HEK293 (cell line): Measurements from ENCODE around the gene S100A3.

Experiments
- CTCF ChIA-PET: fragments of 350-600 bp; formaldehyde crosslinking; extraction: SDS; loops from one replicate; lab custom pipeline; 2021; ENCODE audit warnings: antibody characterized with exemption; lab: Yijun Ruan, JAX
- POLR2A ChIA-PET: fragments of 300-600 bp; formaldehyde crosslinking; extraction: SDS; loops from one replicate; lab custom pipeline; 2020; ENCODE audit warnings: antibody characterized with exemption, inconsistent platforms; lab: Yijun Ruan, JAX
- H3K27ac ChIP-seq: fragments of 200-500 bp; sonication (Bioruptor generic); 2 replicates; pipeline ENCODE4 v1.5.1; 2014; ENCODE audit warnings: low read depth, low read length, control low read depth, inconsistent platforms; ENCODE audit errors: extremely low read depth
- H3K36me3 ChIP-seq, 2 experiments: fragments of 200-500 bp in 1 of 2; sonication (Bioruptor generic) in 1 of 2; 1 replicate in 1 of 2; 2 replicates in 1 of 2; pipeline ENCODE4 v1.5.1; 2014 to 2017; ENCODE audit warnings: inconsistent platforms in 2 of 2, low read length in 2 of 2; ENCODE audit not compliant: control insufficient read depth in 2 of 2, insufficient read depth in 1 of 2
- H3K4me1 ChIP-seq: fragments of 200-500 bp; sonication (Bioruptor generic); 2 replicates; pipeline ENCODE4 v1.5.1; 2014; ENCODE audit warnings: mild to moderate bottlenecking, low read length, inconsistent platforms; ENCODE audit not compliant: control insufficient read depth, insufficient read depth
- H3K4me3 ChIP-seq: 2 replicates; pipeline ENCODE4 v1.5.1; 2011; ENCODE audit warnings: low read depth, mild to moderate bottlenecking, control low read depth, low read length, moderate library complexity
- H3K9me3 ChIP-seq: fragments of 200-500 bp; sonication (Bioruptor generic); 2 replicates; pipeline ENCODE4 v1.5.1; 2014; ENCODE audit warnings: low read depth, low read length, inconsistent platforms; ENCODE audit not compliant: control insufficient read depth, insufficient read depth
- GLI2 ChIP-seq: fragments of 450-650 bp; formaldehyde crosslinking; IDR thresholded peaks from 2 replicates; pipeline ENCODE4; 2017; ENCODE audit warnings: missing biosample characterization, missing genetic modification characterization, low read depth, borderline replicate concordance
- GLI4 ChIP-seq: fragments of 450-650 bp; formaldehyde crosslinking; IDR thresholded peaks from 2 replicates; pipeline ENCODE4 v1.5.1; 2016; ENCODE audit warnings: missing biosample characterization, missing genetic modification characterization
- HOXA7 ChIP-seq: sonication (generic); formaldehyde crosslinking; IDR thresholded peaks from 2 replicates; pipeline ENCODE4 v1.8.1; 2022; ENCODE audit warnings: missing genetic modification reagents, borderline replicate concordance
- HOXD13 ChIP-seq: sonication (generic); formaldehyde crosslinking; IDR thresholded peaks from 2 replicates; pipeline ENCODE4 v1.8.0; 2022; ENCODE audit warnings: missing genetic modification reagents, borderline replicate concordance
- KLF10 ChIP-seq: fragments of 450-650 bp; IDR thresholded peaks from 2 replicates; pipeline ENCODE4 v1.5.1; 2018; ENCODE audit warnings: missing biosample characterization, mild to moderate bottlenecking, missing genetic modification characterization
- OSR2 ChIP-seq: fragments of 450-650 bp; formaldehyde crosslinking; IDR thresholded peaks from 2 replicates; pipeline ENCODE4 v1.5.1; 2016; ENCODE audit warnings: missing biosample characterization, missing genetic modification characterization
- SETDB1 ChIP-seq: IDR thresholded peaks from one replicate; pipeline ENCODE4 v1.6.1; 2017; ENCODE audit warnings: mild to moderate bottlenecking, low read length, moderate library complexity, mixed read lengths; ENCODE audit not compliant: insufficient read length
- ZBTB17 ChIP-seq: fragments of 450-650 bp; formaldehyde crosslinking; IDR thresholded peaks from 2 replicates; pipeline ENCODE4 v1.5.1; 2016; ENCODE audit warnings: missing biosample characterization, missing genetic modification characterization
- ZBTB21 ChIP-seq: fragments of 450-650 bp; formaldehyde crosslinking; IDR thresholded peaks from 2 replicates; pipeline ENCODE4 v1.5.1; 2017; ENCODE audit warnings: missing biosample characterization, missing genetic modification characterization
- ZBTB7A ChIP-seq: fragments of 450-650 bp; formaldehyde crosslinking; IDR thresholded peaks from 2 replicates; pipeline ENCODE4 v1.5.1; 2016; ENCODE audit warnings: low read depth, missing biosample characterization, missing genetic modification characterization
- ZNF169 ChIP-seq: fragments of 450-650 bp; formaldehyde crosslinking; IDR thresholded peaks from 2 replicates; pipeline ENCODE4 v1.5.1; 2016; ENCODE audit warnings: missing biosample characterization, missing genetic modification characterization
- ZNF221 ChIP-seq: fragments of 450-650 bp; formaldehyde crosslinking; IDR thresholded peaks from 2 replicates; pipeline ENCODE4 v1.5.1; 2017; ENCODE audit warnings: missing biosample characterization, missing genetic modification characterization, borderline replicate concordance
- ZNF335 ChIP-seq: fragments of 450-650 bp; formaldehyde crosslinking; conservative IDR thresholded peaks from 2 replicates; pipeline ENCODE4 v1.5.1; 2016; ENCODE audit warnings: missing biosample characterization, missing genetic modification characterization
- ZNF341 ChIP-seq: fragments of 450-650 bp; formaldehyde crosslinking; IDR thresholded peaks from 2 replicates; pipeline ENCODE4; 2016; ENCODE audit warnings: low read depth, missing biosample characterization, missing genetic modification characterization
- ZNF404 ChIP-seq: fragments of 450-650 bp; formaldehyde crosslinking; IDR thresholded peaks from 2 replicates; pipeline ENCODE4 v1.5.1; 2017; ENCODE audit warnings: missing biosample characterization, missing genetic modification characterization
- ZNF416 ChIP-seq: fragments of 450-650 bp; formaldehyde crosslinking; IDR thresholded peaks from 2 replicates; pipeline ENCODE4 v1.5.1; 2016; ENCODE audit warnings: missing biosample characterization, missing genetic modification characterization
- ZNF544 ChIP-seq: fragments of 450-650 bp; formaldehyde crosslinking; IDR thresholded peaks from 2 replicates; pipeline ENCODE4 v1.5.0; 2017; ENCODE audit warnings: missing biosample characterization, missing genetic modification characterization
- ZNF596 ChIP-seq: fragments of 450-650 bp; IDR thresholded peaks from 2 replicates; pipeline ENCODE4 v1.5.0; 2018; ENCODE audit warnings: missing biosample characterization, mild to moderate bottlenecking, missing genetic modification characterization, moderate library complexity
- ZNF654 ChIP-seq: fragments of 450-650 bp; formaldehyde crosslinking; IDR thresholded peaks from 2 replicates; pipeline ENCODE4 v1.5.1; 2016; ENCODE audit warnings: low read depth, missing biosample characterization, missing genetic modification characterization
- ZNF785 ChIP-seq: fragments of 450-650 bp; formaldehyde crosslinking; IDR thresholded peaks from 2 replicates; pipeline ENCODE4 v1.5.1; 2016; ENCODE audit warnings: missing biosample characterization, missing genetic modification characterization
- ZSCAN30 ChIP-seq: fragments of 450-650 bp; IDR thresholded peaks from 2 replicates; pipeline ENCODE4 v1.5.1; 2018; ENCODE audit warnings: missing biosample characterization, mild to moderate bottlenecking, missing genetic modification characterization, moderate library complexity
- TF ChIP-seq, protein P1 (sequence below): fragments of 450-650 bp; formaldehyde crosslinking; IDR thresholded peaks from 2 replicates; pipeline ENCODE4 v1.5.1; 2016; ENCODE audit warnings: missing biosample characterization, missing genetic modification characterization, low read depth
- TF ChIP-seq, protein P2 (sequence below): fragments of 450-650 bp; formaldehyde crosslinking; IDR thresholded peaks from 2 replicates; pipeline ENCODE4 v1.5.1; 2016; ENCODE audit warnings: missing biosample characterization, missing genetic modification characterization

S100A3 gene

DNA sequence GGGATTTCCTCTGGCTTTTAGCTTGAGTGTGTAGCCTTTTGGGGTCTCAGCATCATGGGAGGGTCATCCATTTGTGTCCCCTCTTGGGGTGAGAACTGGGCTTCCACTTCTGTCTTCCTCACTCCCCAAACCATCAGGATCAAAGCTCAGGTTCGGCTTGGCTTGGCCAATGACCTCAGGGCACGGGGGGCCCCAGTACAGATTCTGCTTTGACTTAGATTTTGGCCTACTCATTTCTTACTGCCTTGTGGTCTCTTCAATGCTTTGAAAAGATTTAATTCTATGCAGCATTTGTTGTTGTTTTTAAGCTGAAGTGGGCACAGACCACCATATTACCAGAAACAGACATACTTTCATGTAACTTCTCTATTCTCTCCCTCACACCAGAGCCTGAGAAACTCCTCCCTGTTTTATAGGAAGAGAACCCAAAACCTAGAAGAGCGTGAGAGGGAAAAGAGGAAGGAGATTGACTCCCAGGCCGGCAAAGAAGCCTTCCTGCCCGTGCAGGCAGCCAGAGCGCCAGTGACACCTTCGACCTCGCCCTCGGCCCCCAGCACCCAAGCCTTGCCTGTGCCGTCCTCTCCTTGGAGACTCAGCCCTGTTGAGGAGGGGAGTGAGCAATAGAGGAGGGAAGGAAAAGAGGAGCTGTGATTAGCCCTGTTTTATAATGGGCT is 1.9 kb upstream of the S100A3 start:
- no peaks in the 10 kb centered on the region for H3K9me3 ChIP-seq
- TF ChIP-seq, protein P1, sequence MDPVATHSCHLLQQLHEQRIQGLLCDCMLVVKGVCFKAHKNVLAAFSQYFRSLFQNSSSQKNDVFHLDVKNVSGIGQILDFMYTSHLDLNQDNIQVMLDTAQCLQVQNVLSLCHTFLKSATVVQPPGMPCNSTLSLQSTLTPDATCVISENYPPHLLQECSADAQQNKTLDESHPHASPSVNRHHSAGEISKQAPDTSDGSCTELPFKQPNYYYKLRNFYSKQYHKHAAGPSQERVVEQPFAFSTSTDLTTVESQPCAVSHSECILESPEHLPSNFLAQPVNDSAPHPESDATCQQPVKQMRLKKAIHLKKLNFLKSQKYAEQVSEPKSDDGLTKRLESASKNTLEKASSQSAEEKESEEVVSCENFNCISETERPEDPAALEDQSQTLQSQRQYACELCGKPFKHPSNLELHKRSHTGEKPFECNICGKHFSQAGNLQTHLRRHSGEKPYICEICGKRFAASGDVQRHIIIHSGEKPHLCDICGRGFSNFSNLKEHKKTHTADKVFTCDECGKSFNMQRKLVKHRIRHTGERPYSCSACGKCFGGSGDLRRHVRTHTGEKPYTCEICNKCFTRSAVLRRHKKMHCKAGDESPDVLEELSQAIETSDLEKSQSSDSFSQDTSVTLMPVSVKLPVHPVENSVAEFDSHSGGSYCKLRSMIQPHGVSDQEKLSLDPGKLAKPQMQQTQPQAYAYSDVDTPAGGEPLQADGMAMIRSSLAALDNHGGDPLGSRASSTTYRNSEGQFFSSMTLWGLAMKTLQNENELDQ (tag by site-specific recombination), result no peak
- TF ChIP-seq SETDB1 (no peak), ZNF654 (tag by site-specific recombination) (no peak), GLI4 (tag by site-specific recombination) (no peak)
- TF ChIP-seq, all 188 proteins: peak for 0
- Histone ChIP-seq H3K36me3 (no peaks in the 10 kb centered on the region), H3K4me1 (no peaks in the 10 kb centered on the region), H3K4me3 (no peak overlapping the region), H3K27ac (no peak overlapping the region)
- ChIA-PET POLR2A (interaction anchor here (0.7 to 1.0 kb wide), 3 partner anchors 11 to 426 kb away, joined by 3 read pairs; partner anchors contain the start of genes JTB and S100A2), CTCF (interaction anchor here (0.7 to 3.3 kb wide), 6 partner anchors 13 to 632 kb away, joined by 3 to 12 read pairs (median 5); no protein-coding TSS in a partner anchor)

DNA sequence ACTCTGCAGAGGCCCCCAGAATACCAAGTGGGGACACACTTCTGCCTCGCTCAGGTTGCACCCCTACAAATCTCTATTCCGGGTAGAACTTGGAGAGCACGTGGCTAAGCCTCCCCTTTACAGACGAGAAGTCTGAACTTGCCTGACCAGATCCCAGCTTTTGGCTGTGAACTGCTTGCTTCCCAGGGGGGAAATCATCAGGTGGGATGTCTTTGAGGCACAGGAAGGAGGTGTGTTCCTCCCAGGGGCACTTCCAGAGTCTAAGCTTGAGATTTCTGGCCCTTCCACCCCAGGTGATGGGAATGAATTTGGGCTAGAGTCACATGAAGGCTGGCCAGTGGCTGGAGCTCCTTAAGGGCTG is 1.3 kb upstream of the S100A3 start:
- H3K27ac ChIP-seq, result no peak overlapping the region
- TF ChIP-seq KLF10 (no peak), ZNF169 (tag by site-specific recombination) (no peak), ZNF416 (tag by site-specific recombination) (no peak), ZNF785 (tag by site-specific recombination) (no peak), GLI2 (tag by site-specific recombination) (no peak), ZNF341 (tag by site-specific recombination) (no peak), ZNF404 (tag by site-specific recombination) (no peak), ZNF596 (tag by site-specific recombination) (no peak), HOXD13 (no peak), OSR2 (no peak), ZSCAN30 (tag by site-specific recombination) (no peak), HOXA7 (no peak), ZBTB7A (tag by site-specific recombination) (no peak), ZBTB21 (tag by site-specific recombination) (no peak), ZBTB17 (tag by site-specific recombination) (no peak), ZNF335 (tag by site-specific recombination) (no peak), ZNF544 (tag by site-specific recombination) (no peak), ZNF221 (tag by site-specific recombination) (no peak)
- TF ChIP-seq, protein P2, sequence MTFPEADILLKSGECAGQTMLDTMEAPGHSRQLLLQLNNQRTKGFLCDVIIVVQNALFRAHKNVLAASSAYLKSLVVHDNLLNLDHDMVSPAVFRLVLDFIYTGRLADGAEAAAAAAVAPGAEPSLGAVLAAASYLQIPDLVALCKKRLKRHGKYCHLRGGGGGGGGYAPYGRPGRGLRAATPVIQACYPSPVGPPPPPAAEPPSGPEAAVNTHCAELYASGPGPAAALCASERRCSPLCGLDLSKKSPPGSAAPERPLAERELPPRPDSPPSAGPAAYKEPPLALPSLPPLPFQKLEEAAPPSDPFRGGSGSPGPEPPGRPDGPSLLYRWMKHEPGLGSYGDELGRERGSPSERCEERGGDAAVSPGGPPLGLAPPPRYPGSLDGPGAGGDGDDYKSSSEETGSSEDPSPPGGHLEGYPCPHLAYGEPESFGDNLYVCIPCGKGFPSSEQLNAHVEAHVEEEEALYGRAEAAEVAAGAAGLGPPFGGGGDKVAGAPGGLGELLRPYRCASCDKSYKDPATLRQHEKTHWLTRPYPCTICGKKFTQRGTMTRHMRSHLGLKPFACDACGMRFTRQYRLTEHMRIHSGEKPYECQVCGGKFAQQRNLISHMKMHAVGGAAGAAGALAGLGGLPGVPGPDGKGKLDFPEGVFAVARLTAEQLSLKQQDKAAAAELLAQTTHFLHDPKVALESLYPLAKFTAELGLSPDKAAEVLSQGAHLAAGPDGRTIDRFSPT, result no peak
- H3K4me1 ChIP-seq, result no peaks in the 10 kb centered on the region
- no peaks in the 10 kb centered on the region for H3K9me3 ChIP-seq
- ChIA-PET POLR2A (interaction anchor here (0.7 to 1.0 kb wide), 2 partner anchors 16 to 427 kb away, joined by 3 read pairs; partner anchors contain the start of genes JTB and S100A2), CTCF (interaction anchor here (0.7 to 3.3 kb wide), 8 partner anchors 14 to 631 kb away, joined by 3 to 12 read pairs (median 4); partner anchors contain the start of gene S100A13)
- H3K36me3 ChIP-seq, result no peaks in the 10 kb centered on the region
- H3K4me3 ChIP-seq, result no peak overlapping the region
